HEK293 (cell line): ENCODE data around the gene MALT1.

ENCODE experiments used
- GLI2 ChIP-seq: fragments of 450-650 bp; formaldehyde crosslinking; IDR thresholded peaks from 2 replicates; pipeline ENCODE4; 2017; ENCODE audit warnings: missing biosample characterization, missing genetic modification characterization, low read depth, borderline replicate concordance
- GLIS1 ChIP-seq: fragments of 450-650 bp; formaldehyde crosslinking; IDR thresholded peaks from 2 replicates; pipeline ENCODE4 v1.5.1; 2016; ENCODE audit warnings: missing biosample characterization, missing genetic modification characterization
- KLF16 ChIP-seq: fragments of 450-650 bp; formaldehyde crosslinking; IDR thresholded peaks from 2 replicates; pipeline ENCODE4 v1.5.1; 2017; ENCODE audit warnings: missing biosample characterization, missing genetic modification characterization
- YY1 ChIP-seq: fragments of 450-650 bp; formaldehyde crosslinking; IDR thresholded peaks from 2 replicates; pipeline ENCODE4 v1.5.1; 2018; ENCODE audit warnings: missing biosample characterization, missing genetic modification characterization
- ZNF121 ChIP-seq: fragments of 450-650 bp; formaldehyde crosslinking; IDR thresholded peaks from 2 replicates; pipeline ENCODE4 v1.5.1; 2016; ENCODE audit warnings: missing biosample characterization, missing genetic modification characterization
- ZNF274 ChIP-seq, 2 experiments: fragments of 200-500 bp in 1 of 2; fragments of 450-650 bp in 1 of 2; sonication (Bioruptor generic) in 1 of 2; formaldehyde crosslinking in 1 of 2; IDR thresholded peaks; 2 replicates each; pipeline versions ENCODE4 v1.5.1 to v1.6.1; 2014 to 2016; ENCODE audit warnings: borderline replicate concordance in 1 of 2, inconsistent platforms in 1 of 2, low read length in 1 of 2, missing biosample characterization in 1 of 2, missing genetic modification characterization in 1 of 2
- ZNF341 ChIP-seq: fragments of 450-650 bp; formaldehyde crosslinking; IDR thresholded peaks from 2 replicates; pipeline ENCODE4; 2016; ENCODE audit warnings: low read depth, missing biosample characterization, missing genetic modification characterization
- ZNF707 ChIP-seq: fragments of 450-650 bp; formaldehyde crosslinking; IDR thresholded peaks from 2 replicates; pipeline ENCODE4 v1.5.1; 2016; ENCODE audit warnings: missing biosample characterization, missing genetic modification characterization
- TF ChIP-seq, protein P1 (sequence below): fragments of 450-650 bp; formaldehyde crosslinking; IDR thresholded peaks from 2 replicates; pipeline ENCODE4 v1.5.1; 2016; ENCODE audit warnings: missing biosample characterization, missing genetic modification characterization
- TF ChIP-seq, protein P2 (sequence below): fragments of 450-650 bp; formaldehyde crosslinking; IDR thresholded peaks from 2 replicates; pipeline ENCODE4 v1.5.1; 2016; ENCODE audit warnings: missing biosample characterization, missing genetic modification characterization
- TF ChIP-seq, protein P3 (sequence below): fragments of 450-650 bp; formaldehyde crosslinking; IDR thresholded peaks from 2 replicates; pipeline ENCODE4 v1.5.1; 2016; ENCODE audit warnings: missing biosample characterization, missing genetic modification characterization, borderline replicate concordance
- TF ChIP-seq, protein P4 (sequence below): fragments of 450-650 bp; formaldehyde crosslinking; IDR thresholded peaks from 2 replicates; pipeline ENCODE4 v1.5.1; 2016; ENCODE audit warnings: missing biosample characterization, missing genetic modification characterization
- TF ChIP-seq, protein P5 (sequence below): fragments of 450-650 bp; formaldehyde crosslinking; IDR thresholded peaks from 2 replicates; pipeline ENCODE4 v1.5.1; 2016; ENCODE audit warnings: missing biosample characterization, missing genetic modification characterization, low read depth
- TF ChIP-seq, protein P6 (sequence below): fragments of 450-650 bp; formaldehyde crosslinking; IDR thresholded peaks from 2 replicates; pipeline ENCODE4 v1.5.1; 2016; ENCODE audit warnings: missing biosample characterization, missing genetic modification characterization

DNA sequence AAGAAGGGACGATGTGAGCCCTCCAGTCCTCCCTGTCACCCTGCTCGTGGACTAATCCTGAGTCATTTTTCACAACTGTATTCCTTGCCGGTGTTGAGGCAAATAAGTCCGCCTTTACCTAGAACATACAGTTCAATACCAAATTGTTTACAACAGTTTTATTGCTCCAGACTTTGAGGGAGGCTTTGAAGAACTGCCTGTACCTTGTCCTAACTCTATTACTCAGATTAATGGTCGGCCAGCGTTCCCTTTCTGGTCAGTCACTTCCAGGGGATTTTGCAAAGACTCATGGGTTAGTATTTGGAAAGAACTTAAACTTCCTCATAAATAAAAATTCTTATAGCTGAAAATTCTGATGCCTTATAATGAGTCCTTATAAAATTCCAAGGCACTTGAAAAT is 108.3 kb downstream of the MALT1 start:
- TF ChIP-seq, protein P1, sequence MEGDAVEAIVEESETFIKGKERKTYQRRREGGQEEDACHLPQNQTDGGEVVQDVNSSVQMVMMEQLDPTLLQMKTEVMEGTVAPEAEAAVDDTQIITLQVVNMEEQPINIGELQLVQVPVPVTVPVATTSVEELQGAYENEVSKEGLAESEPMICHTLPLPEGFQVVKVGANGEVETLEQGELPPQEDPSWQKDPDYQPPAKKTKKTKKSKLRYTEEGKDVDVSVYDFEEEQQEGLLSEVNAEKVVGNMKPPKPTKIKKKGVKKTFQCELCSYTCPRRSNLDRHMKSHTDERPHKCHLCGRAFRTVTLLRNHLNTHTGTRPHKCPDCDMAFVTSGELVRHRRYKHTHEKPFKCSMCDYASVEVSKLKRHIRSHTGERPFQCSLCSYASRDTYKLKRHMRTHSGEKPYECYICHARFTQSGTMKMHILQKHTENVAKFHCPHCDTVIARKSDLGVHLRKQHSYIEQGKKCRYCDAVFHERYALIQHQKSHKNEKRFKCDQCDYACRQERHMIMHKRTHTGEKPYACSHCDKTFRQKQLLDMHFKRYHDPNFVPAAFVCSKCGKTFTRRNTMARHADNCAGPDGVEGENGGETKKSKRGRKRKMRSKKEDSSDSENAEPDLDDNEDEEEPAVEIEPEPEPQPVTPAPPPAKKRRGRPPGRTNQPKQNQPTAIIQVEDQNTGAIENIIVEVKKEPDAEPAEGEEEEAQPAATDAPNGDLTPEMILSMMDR (tag by site-specific recombination): no peak
- TF ChIP-seq, protein P2, sequence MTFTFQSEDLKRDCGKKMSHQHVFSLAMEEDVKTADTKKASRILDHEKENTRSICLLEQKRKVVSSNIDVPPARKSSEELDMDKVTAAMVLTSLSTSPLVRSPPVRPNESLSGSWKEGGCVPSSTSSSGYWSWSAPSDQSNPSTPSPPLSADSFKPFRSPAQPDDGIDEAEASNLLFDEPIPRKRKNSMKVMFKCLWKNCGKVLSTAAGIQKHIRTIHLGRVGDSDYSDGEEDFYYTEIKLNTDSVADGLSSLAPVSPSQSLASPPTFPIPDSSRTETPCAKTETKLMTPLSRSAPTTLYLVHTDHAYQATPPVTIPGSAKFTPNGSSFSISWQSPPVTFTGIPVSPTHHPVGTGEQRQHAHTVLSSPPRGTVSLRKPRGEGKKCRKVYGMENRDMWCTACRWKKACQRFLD: no peak
- TF ChIP-seq ZNF121 (tag by site-specific recombination) (no peak), ZNF707 (tag by site-specific recombination) (no peak), GLIS1 (tag by site-specific recombination) (no peak), ZNF341 (tag by site-specific recombination) (no peak), KLF16 (tag by site-specific recombination) (no peak), ZNF274 (IDR thresholded peaks at IDR 0.05; ENCODE audit: low read length) (no peak), ZNF274 (tag by site-specific recombination; IDR thresholded peaks at IDR 0.05; ENCODE audit: borderline replicate concordance) (no peak), YY1 (no peak), GLI2 (no peak)
- TF ChIP-seq, protein P3, sequence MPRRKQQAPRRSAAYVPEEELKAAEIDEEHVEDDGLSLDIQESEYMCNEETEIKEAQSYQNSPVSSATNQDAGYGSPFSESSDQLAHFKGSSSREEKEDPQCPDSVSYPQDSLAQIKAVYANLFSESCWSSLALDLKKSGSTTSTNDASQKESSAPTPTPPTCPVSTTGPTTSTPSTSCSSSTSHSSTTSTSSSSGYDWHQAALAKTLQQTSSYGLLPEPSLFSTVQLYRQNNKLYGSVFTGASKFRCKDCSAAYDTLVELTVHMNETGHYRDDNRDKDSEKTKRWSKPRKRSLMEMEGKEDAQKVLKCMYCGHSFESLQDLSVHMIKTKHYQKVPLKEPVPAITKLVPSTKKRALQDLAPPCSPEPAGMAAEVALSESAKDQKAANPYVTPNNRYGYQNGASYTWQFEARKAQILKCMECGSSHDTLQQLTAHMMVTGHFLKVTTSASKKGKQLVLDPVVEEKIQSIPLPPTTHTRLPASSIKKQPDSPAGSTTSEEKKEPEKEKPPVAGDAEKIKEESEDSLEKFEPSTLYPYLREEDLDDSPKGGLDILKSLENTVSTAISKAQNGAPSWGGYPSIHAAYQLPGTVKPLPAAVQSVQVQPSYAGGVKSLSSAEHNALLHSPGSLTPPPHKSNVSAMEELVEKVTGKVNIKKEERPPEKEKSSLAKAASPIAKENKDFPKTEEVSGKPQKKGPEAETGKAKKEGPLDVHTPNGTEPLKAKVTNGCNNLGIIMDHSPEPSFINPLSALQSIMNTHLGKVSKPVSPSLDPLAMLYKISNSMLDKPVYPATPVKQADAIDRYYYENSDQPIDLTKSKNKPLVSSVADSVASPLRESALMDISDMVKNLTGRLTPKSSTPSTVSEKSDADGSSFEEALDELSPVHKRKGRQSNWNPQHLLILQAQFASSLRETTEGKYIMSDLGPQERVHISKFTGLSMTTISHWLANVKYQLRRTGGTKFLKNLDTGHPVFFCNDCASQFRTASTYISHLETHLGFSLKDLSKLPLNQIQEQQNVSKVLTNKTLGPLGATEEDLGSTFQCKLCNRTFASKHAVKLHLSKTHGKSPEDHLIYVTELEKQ (tag by site-specific recombination): no peak
- TF ChIP-seq, protein P4, sequence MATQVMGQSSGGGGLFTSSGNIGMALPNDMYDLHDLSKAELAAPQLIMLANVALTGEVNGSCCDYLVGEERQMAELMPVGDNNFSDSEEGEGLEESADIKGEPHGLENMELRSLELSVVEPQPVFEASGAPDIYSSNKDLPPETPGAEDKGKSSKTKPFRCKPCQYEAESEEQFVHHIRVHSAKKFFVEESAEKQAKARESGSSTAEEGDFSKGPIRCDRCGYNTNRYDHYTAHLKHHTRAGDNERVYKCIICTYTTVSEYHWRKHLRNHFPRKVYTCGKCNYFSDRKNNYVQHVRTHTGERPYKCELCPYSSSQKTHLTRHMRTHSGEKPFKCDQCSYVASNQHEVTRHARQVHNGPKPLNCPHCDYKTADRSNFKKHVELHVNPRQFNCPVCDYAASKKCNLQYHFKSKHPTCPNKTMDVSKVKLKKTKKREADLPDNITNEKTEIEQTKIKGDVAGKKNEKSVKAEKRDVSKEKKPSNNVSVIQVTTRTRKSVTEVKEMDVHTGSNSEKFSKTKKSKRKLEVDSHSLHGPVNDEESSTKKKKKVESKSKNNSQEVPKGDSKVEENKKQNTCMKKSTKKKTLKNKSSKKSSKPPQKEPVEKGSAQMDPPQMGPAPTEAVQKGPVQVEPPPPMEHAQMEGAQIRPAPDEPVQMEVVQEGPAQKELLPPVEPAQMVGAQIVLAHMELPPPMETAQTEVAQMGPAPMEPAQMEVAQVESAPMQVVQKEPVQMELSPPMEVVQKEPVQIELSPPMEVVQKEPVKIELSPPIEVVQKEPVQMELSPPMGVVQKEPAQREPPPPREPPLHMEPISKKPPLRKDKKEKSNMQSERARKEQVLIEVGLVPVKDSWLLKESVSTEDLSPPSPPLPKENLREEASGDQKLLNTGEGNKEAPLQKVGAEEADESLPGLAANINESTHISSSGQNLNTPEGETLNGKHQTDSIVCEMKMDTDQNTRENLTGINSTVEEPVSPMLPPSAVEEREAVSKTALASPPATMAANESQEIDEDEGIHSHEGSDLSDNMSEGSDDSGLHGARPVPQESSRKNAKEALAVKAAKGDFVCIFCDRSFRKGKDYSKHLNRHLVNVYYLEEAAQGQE (tag by site-specific recombination): no peak
- TF ChIP-seq, protein P5, sequence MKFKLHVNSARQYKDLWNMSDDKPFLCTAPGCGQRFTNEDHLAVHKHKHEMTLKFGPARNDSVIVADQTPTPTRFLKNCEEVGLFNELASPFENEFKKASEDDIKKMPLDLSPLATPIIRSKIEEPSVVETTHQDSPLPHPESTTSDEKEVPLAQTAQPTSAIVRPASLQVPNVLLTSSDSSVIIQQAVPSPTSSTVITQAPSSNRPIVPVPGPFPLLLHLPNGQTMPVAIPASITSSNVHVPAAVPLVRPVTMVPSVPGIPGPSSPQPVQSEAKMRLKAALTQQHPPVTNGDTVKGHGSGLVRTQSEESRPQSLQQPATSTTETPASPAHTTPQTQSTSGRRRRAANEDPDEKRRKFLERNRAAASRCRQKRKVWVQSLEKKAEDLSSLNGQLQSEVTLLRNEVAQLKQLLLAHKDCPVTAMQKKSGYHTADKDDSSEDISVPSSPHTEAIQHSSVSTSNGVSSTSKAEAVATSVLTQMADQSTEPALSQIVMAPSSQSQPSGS (tag by site-specific recombination): no peak
- TF ChIP-seq, protein P6, sequence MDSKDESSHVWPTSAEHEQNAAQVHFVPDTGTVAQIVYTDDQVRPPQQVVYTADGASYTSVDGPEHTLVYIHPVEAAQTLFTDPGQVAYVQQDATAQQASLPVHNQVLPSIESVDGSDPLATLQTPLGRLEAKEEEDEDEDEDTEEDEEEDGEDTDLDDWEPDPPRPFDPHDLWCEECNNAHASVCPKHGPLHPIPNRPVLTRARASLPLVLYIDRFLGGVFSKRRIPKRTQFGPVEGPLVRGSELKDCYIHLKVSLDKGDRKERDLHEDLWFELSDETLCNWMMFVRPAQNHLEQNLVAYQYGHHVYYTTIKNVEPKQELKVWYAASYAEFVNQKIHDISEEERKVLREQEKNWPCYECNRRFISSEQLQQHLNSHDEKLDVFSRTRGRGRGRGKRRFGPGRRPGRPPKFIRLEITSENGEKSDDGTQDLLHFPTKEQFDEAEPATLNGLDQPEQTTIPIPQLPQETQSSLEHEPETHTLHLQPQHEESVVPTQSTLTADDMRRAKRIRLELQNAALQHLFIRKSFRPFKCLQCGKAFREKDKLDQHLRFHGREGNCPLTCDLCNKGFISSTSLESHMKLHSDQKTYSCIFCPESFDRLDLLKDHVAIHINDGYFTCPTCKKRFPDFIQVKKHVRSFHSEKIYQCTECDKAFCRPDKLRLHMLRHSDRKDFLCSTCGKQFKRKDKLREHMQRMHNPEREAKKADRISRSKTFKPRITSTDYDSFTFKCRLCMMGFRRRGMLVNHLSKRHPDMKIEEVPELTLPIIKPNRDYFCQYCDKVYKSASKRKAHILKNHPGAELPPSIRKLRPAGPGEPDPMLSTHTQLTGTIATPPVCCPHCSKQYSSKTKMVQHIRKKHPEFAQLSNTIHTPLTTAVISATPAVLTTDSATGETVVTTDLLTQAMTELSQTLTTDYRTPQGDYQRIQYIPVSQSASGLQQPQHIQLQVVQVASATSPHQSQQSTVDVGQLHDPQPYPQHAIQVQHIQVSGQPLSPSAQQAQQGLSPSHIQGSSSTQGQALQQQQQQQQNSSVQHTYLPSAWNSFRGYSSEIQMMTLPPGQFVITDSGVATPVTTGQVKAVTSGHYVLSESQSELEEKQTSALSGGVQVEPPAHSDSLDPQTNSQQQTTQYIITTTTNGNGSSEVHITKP (tag by site-specific recombination): no peak
